GM12872 (cell line): ENCODE results near the gene BRAT1.

Experiments
- CTCF ChIP-seq: IDR thresholded peaks from 3 replicates; pipeline ENCODE4 v1.5.1; 2011; ENCODE audit warnings: low read depth, mild to moderate bottlenecking, low read length, moderate library complexity; ENCODE audit not compliant: insufficient read depth

The BRAT1 gene

GRCh38 chr7:2541291-2542010 lies 13.9 kb downstream of the BRAT1 start:
- TF ChIP-seq CTCF = no peak

- TF ChIP-seq CTCF = no peak
Observed at GRCh38 chr7:2540641-2541051, 14.7 kb downstream of the BRAT1 start.

- no peak for TF ChIP-seq CTCF
Observed at GRCh38 chr7:2540133-2540532, 15.2 kb downstream of the BRAT1 start.

GRCh38 chr7:2539031-2539911 lies 16.1 kb downstream of the BRAT1 start:
- no peak for TF ChIP-seq CTCF

- no peak for TF ChIP-seq CTCF
Observed at GRCh38 chr7:2537981-2538851, 17.1 kb downstream of the BRAT1 start.

GRCh38 chr7:2530071-2530987 lies 25.0 kb downstream of the BRAT1 start:
- TF ChIP-seq CTCF = no peak
